Astrocyte of the spinal cord (primary cell): ENCODE results near the gene TNFSF11.

ENCODE experiments used
- DNase-seq: peaks from one replicate; pipeline ENCODE4 v3.0.0; 2011; ENCODE audit warnings: low read depth, low spot score
- H3K4me3 ChIP-seq: 2 replicates; pipeline ENCODE4 v1.5.1; 2011; ENCODE audit warnings: low read depth, mild to moderate bottlenecking, low read length, moderate library complexity
- CTCF ChIP-seq: IDR thresholded peaks from 2 replicates; pipeline ENCODE4 v1.5.1; 2012; ENCODE audit warnings: low read depth, mild to moderate bottlenecking, low read length, inconsistent platforms
- in situ Hi-C: cut with HindIII; loops from 2 replicates; pipeline ENCODE4 v1.10.0; 2017; ENCODE audit warnings: low sequenced_read_pairs

The TNFSF11 gene

DNA sequence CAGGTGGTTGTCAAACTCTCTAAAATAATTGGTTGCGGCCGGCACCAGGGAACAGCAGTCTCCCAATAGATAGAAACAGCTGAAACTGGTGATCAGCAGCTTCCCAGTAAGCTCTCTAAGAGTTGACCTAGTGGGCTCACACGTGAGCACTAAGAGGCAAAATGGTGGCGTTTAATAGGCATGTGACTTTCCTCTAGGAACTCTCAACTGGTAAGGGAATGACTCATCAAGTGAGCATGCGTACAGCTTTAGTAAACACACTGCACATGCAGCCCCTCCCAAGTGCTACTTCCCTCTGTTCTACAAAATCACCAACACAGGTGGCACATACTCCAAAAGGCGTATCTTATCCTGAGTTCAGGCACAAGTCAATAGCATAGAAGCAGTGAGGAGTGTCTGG, 41.7 kb downstream of the TNFSF11 start:
- in situ Hi-C loops: no loop called here
- TF ChIP-seq CTCF: no peak
- no peak for DNase-seq
- H3K4me3 ChIP-seq: no peak overlapping the region

- no peak for DNase-seq
- no peak overlapping the region for H3K4me3 ChIP-seq
- TF ChIP-seq CTCF: no peak
- in situ Hi-C loops: no loop called here
Observed at GRCh38 chr13:42617221-42617620, 43.3 kb downstream of the TNFSF11 start.

- in situ Hi-C loops: no loop called here
- no peak for DNase-seq
- no peak overlapping the region for H3K4me3 ChIP-seq
- TF ChIP-seq CTCF: no peak
Observed at GRCh38 chr13:42623916-42624315, 50.0 kb downstream of the TNFSF11 start.

DNA sequence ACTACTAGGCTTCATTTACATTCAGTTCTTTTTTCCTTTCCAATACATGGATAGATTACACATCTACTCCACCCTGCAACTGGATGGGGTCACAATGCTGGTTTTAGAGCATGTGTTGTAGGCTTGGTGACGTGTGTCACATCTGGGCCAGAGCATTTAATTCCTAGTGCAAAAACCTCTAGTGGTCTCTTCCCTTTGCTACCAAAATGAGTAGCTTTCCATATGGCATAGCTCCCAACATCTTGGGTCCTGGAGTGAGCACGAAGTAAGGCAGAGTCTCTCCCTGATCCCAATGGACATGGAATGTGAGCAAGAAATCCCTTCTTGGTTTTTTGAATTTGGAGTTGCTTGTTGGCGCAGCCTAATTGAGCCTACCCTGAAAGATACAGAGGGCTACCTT, 51.7 kb downstream of the TNFSF11 start:
- no peak overlapping the region for H3K4me3 ChIP-seq
- in situ Hi-C loops: no loop called here
- DNase-seq: no peak
- TF ChIP-seq CTCF: no peak

- no peak overlapping the region for H3K4me3 ChIP-seq
- DNase-seq: no peak
- no peak for TF ChIP-seq CTCF
- in situ Hi-C loops: no loop called here
Observed at GRCh38 chr13:42626176-42626860, 52.4 kb downstream of the TNFSF11 start.

- no peak for TF ChIP-seq CTCF
- DNase-seq: no peak
- in situ Hi-C loops: no loop called here
- no peak overlapping the region for H3K4me3 ChIP-seq
Observed at GRCh38 chr13:42628666-42629065, 54.7 kb downstream of the TNFSF11 start.
